HG03135 (cell line): ENCODE results near the gene FAT4.

ENCODE experiments used
- ATAC-seq: cut with Tn5 transposase; IDR thresholded peaks from one replicate; pipeline ENCODE4 v1.9.1; 2021; ENCODE audit warnings: mild to moderate bottlenecking, moderate library complexity; ENCODE audit not compliant: unreplicated experiment

FAT4 gene

GRCh38 chr4:125316401-125316790, 1.6 kb downstream of the FAT4 start:
- ATAC-seq = no peak

DNA sequence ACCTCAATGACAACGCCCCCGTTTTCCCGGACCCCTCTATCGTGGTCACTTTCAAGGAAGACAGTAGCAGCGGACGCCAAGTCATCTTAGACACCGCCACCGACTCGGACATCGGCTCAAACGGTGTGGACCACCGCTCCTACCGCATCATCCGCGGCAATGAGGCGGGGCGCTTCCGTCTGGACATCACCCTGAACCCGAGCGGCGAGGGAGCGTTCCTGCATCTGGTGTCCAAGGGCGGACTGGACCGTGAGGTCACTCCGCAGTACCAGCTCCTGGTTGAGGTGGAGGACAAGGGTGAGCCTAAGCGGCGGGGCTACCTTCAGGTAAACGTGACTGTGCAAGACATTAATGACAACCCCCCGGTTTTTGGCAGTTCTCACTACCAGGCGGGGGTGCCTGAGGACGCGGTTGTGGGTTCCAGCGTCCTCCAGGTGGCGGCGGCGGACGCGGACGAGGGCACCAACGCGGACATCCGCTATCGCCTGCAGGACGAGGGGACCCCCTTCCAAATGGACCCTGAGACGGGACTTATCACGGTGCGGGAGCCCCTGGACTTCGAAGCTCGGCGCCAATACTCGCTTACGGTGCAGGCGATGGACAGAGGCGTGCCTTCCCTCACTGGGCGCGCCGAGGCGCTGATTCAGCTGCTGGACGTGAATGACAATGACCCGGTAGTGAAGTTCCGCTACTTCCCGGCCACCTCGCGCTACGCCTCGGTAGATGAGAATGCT, 2.2 kb downstream of the FAT4 start:
- ATAC-seq = no peak

DNA sequence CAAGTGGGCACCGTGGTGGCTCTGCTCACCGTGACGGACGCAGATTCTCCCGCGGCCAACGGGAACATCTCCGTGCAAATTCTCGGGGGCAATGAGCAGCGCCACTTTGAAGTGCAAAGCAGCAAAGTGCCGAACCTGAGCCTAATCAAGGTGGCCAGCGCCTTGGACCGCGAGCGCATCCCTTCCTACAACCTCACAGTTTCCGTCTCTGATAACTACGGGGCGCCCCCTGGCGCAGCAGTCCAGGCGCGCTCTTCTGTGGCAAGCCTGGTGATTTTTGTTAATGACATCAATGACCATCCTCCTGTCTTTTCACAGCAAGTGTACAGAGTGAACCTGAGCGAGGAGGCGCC, 2.7 kb downstream of the FAT4 start:
- ATAC-seq = no peak

DNA sequence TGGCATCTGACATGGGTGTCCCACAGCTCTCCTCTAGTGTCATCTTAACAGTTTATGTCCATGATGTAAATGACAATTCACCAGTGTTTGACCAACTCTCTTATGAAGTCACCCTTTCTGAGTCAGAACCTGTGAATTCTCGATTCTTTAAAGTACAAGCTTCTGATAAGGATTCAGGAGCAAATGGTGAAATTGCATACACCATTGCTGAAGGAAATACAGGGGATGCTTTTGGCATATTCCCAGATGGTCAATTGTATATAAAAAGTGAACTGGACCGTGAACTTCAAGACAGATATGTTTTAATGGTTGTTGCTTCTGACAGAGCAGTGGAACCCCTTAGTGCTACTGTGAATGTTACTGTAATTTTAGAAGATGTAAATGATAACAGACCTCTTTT, 4.6 kb downstream of the FAT4 start:
- ATAC-seq = no peak

- no peak for ATAC-seq
Observed at GRCh38 chr4:125321709-125322365, 7.1 kb downstream of the FAT4 start.

DNA sequence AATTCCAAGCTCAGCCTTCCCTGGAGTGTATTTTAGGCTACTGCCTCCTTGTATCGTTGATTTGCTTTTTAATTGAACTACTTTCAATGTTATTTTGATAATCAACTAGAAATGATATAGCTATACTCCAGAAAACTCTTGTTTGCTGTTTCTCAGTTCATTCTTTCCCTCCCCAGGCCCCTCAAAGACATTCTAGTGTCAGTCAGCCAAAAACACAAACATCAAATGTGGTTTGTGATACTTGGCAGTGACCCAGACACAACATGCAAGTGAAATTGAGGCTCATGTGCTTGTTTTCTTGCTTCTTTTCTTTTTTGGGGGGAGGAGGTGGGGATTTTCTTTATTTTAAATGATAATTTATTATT, 7.6 kb downstream of the FAT4 start:
- no peak for ATAC-seq

DNA sequence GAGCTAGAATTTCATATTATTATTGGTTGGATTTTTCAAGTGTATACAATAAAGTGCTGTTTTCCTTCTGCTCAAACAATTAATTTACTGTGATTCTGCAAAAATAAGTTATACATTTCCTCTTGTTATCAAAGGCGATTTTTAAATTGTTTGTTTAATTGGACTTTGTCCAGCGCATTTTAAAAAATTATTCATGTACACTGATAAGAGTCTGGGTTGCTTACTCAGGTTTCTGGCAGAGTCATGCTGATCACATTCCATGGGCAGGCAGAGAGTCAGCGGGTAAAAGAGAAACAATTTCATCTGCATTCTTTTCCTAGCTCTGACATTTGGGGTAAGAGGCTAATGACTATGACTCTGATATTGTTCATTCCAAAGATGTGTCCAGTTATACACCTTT, 8.9 kb downstream of the FAT4 start:
- no peak for ATAC-seq

GRCh38 chr4:125325733-125326132, 11.0 kb downstream of the FAT4 start:
- ATAC-seq = no peak

- ATAC-seq = no peak
Observed at GRCh38 chr4:125331116-125331515, 16.4 kb downstream of the FAT4 start.

GRCh38 chr4:125334926-125335325, 20.2 kb downstream of the FAT4 start:
- no peak for ATAC-seq

DNA sequence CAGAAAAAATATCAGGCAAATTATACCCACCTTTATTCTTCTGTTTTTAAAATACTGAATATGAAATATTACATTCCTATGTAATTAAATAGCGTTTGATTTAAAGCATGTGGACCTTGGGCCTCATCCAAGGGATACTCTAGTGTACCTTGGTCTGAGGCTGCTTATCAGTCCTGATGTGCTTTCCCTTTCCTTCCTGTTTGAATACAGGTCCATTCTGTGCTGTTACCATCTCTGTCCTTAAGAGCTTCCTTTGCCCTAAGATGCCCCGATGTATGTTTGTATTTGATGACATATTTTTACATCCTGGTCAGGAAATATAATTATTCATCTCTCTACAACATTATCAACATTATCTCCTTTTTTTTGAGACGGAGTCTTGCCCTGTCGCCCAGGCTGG, 24.1 kb downstream of the FAT4 start:
- ATAC-seq = no peak

- ATAC-seq = no peak
Observed at GRCh38 chr4:125344198-125344597, 29.4 kb downstream of the FAT4 start.

DNA sequence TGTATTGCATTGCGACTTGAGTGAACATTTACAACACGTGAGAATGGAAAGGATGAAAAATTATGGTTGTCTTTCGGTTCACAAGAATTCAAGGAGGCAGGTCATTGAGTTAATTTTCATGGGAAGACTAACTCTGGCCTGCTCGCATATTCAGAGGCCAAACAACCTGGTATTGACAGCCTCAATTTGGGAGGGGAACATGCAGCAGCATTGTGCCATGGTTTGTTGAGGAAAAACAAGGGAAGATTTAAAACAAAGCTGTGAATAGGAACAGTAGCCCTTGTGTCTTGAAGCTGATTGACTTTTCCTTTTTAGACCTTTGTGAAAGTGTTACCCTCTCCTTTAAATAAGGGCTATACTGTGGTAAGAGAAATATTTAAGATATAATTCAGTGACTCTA, 31.9 kb downstream of the FAT4 start:
- no peak for ATAC-seq

- no peak for ATAC-seq
Observed at GRCh38 chr4:125350470-125351135, 35.8 kb downstream of the FAT4 start.

DNA sequence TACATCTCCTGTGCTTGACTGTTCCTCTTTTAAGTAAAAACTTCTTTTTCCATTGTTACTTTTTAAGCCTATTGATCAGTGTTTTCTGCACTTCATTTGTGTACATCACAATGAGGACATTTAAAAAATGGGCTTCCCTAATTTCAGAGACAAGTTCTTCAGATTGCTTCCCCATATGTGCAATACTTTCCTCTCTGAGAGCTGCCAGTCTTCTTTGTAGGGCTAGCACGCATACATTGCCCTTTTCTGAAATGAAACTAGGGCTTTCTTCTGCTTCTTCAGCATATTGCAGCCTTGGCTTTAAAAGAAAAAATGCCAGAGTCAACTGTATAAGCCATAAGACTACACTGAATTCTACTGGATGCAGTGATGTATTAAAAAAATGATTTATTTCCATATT, 37.8 kb downstream of the FAT4 start:
- no peak for ATAC-seq

DNA sequence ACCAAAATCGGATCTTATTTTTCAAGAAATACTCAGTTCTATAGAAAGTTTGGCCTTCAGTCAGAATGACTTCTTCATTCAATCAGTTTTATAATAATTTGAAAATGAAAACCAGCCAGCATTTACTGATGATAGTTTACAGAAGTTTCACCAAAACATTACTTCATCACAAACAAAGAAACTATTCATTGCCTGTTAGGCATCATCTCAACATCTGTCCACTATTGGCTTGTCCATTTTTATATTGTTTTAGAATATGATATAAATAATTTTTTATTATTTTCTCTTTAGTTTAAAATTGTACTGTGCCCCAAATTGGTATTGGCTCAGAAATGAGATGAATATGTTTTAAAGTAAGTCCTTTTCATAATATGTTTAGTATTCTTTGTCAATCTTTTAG, 38.4 kb downstream of the FAT4 start:
- no peak for ATAC-seq

GRCh38 chr4:125355791-125356190, 41.0 kb downstream of the FAT4 start:
- ATAC-seq = no peak

- ATAC-seq = no peak
Observed at GRCh38 chr4:125357675-125358074, 42.9 kb downstream of the FAT4 start.

DNA sequence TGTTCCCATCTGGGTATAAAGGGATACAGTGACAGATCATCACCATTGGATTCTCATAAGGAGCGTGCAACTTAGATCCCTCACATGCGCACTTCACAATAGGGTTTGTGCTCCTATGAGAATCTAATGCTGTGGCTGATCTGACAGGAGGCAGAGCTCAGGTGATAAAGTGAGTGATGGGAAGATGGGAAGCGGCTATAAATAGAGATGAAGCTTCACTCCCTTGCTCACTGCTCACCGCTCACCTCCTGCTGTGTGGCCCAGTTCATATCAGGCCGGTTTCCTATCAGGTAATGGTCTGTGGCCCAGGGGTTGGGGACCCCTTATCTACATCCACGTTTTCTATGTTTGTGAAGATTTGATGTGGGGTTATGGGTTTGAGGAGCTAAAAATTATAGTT, 43.7 kb downstream of the FAT4 start:
- ATAC-seq = no peak

GRCh38 chr4:125359363-125359762, 44.6 kb downstream of the FAT4 start:
- ATAC-seq = no peak

GRCh38 chr4:125359960-125360634, 45.3 kb downstream of the FAT4 start:
- ATAC-seq = no peak

DNA sequence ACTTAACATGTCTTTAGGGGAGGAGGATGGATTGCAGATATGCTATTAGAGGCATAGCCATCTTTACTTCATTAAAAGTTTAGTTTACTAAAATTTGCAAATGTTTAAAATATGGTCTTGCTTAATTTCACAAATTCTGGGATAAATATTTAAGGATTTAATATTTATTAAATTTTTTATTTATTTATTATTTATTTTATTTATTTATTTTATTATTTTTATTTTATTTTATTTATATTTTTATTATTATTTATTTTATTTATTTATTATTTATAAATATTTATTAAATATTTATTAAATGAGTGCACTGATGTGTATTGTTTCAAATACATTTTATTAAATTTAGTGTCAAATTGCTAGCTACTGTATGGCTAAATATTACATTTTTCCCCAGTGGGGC, 46.0 kb downstream of the FAT4 start:
- ATAC-seq = no peak
